IMR-90 (cell line): ENCODE data around the gene MRAP2.

Source experiments
- BHLHE40 ChIP-seq: fragments of 150-350 bp; IDR thresholded peaks from 2 replicates; pipeline ENCODE4 v1.6.1; 2016; ENCODE audit warnings: mild to moderate bottlenecking, low read depth, low read length
- CEBPB ChIP-seq: IDR thresholded peaks from 2 replicates; pipeline ENCODE4 v1.6.1; 2012; ENCODE audit warnings: low read depth, low read length, improper control_type of control experiment
- CHD1 ChIP-seq: IDR thresholded peaks from 2 replicates; pipeline ENCODE4 v1.6.1; 2012; ENCODE audit warnings: low read depth, low read length, improper control_type of control experiment
- CTCF ChIP-seq: conservative IDR thresholded peaks from 2 replicates; pipeline ENCODE4 v1.5.1; 2012; ENCODE audit warnings: mild to moderate bottlenecking, low read depth, low read length, improper control_type of control experiment
- FOS ChIP-seq: fragments of 150-350 bp; IDR thresholded peaks from 2 replicates; pipeline ENCODE4 v1.6.1; 2016; ENCODE audit warnings: low read depth, low read length
- MAZ ChIP-seq: IDR thresholded peaks from 2 replicates; pipeline ENCODE4 v1.6.1; 2012; ENCODE audit warnings: low read depth, mild to moderate bottlenecking, low read length, improper control_type of control experiment, moderate library complexity, borderline replicate concordance
- NFE2L2 ChIP-seq: fragments of 150-350 bp; IDR thresholded peaks from 2 replicates; pipeline ENCODE4 v1.6.1; 2016; ENCODE audit warnings: low read depth, mild to moderate bottlenecking, low read length
- POLR2A ChIP-seq: IDR thresholded peaks from 2 replicates; pipeline ENCODE4 v1.6.1; 2012; ENCODE audit warnings: mild to moderate bottlenecking, low read depth, low read length
- RAD21 ChIP-seq: IDR thresholded peaks from 2 replicates; pipeline ENCODE4 v1.6.1; 2012; ENCODE audit warnings: low read length, improper control_type of control experiment
- RCOR1 ChIP-seq: IDR thresholded peaks from 2 replicates; pipeline ENCODE4 v1.6.1; 2012; ENCODE audit warnings: mild to moderate bottlenecking, low read length, improper control_type of control experiment; ENCODE audit not compliant: insufficient replicate concordance
- SMC3 ChIP-seq: fragments of 150-350 bp; IDR thresholded peaks from 2 replicates; pipeline ENCODE4 v1.6.1; 2016; ENCODE audit warnings: low read depth, mild to moderate bottlenecking, antibody characterized with exemption, low read length, moderate library complexity
- USF2 ChIP-seq: fragments of 150-350 bp; IDR thresholded peaks from 2 replicates; pipeline ENCODE4 v1.6.1; 2017; ENCODE audit warnings: mild to moderate bottlenecking, antibody characterized with exemption, low read length, low read depth

- TF ChIP-seq CTCF (no peak), NFE2L2 (no peak), POLR2A (no peak), RCOR1 (no peak), FOS (no peak), CHD1 (no peak), SMC3 (no peak), USF2 (no peak), CEBPB (no peak), MAZ (no peak), RAD21 (no peak), BHLHE40 (no peak)
Measured at GRCh38 chr6:84061174-84061573, 27.6 kb downstream of the MRAP2 start.
